GM12872 (cell line): ENCODE measurements around the gene ARIH1.

Source experiments
- CTCF ChIP-seq: IDR thresholded peaks from 3 replicates; pipeline ENCODE4 v1.5.1; 2011; ENCODE audit warnings: low read depth, mild to moderate bottlenecking, low read length, moderate library complexity; ENCODE audit not compliant: insufficient read depth

The ARIH1 gene

DNA sequence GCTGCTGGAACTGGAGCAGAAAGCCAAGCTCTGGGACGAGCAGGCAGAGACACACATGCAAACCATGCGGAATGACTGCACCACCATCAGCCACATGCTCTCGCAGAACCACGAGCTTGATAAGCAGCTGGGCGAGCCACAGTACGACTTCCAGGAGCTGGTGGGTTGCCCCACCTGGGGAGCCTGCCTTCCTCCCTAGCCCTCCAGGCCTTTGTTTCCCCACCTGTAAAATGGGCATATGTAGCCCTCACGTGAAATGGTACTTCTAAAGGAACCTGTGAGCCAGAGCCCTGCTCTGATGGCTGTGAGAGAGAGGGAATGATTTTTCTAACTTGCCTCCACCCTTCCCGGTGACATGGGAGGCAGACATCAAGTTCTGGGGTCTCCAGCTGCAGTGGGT is 135.7 kb downstream of the ARIH1 start:
- TF ChIP-seq CTCF = no peak

DNA sequence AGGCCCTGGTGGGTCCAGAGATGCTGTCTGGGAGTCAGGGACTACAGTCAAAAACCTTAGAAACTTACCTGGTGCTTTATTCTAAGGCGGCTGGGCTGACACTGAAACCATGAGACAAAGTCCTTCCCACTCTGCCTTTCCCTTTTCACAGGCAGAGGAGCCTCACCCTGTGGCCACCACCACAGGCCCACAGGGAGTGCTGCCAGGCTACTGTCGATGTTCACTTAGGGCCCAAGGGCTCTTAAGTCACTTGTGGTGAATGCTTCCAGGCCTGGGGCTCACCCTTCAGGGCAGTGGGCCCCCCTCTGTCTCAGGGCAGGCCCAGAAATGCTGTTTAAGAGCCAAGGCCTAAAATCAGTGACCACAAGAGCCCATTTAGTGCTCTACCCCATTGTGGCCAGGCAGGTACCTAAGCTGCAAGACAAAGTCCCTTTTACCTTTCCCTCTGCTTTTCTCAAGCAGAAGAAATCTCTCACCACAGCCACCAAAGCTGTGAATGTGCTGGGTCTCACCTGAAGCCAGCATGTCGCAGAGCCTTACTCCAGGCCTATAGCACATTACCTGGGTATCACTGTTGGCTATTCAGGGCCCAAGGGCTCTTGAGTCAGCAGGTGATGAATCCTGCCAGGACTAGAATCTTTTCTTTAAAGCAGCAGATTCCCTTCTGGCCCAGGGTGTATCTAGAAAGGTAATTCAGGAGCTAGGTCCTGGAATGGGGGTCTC is 140.8 kb downstream of the ARIH1 start:
- TF ChIP-seq CTCF = no peak

- 0 out of 3 replicates have a peak, but pooled peaks have one; percentile 9 for TF ChIP-seq CTCF
Observed at GRCh38 chr15:72615533-72616233, 141.6 kb downstream of the ARIH1 start.

- TF ChIP-seq CTCF = no peak
Observed at GRCh38 chr15:72616491-72617210, 142.5 kb downstream of the ARIH1 start.

GRCh38 chr15:72628249-72629067 is 154.3 kb downstream of the ARIH1 start:
- peak; percentile 43; the same call in 2 of the 3 replicates for TF ChIP-seq CTCF
